BJ (cell line): Measurements from ENCODE around the gene WNT3. TPM values are rescaled to one million over a fixed set of nuclear protein-coding genes. Genes with fewer than 3 reads are reported as not detected.

Experiments used
- CTCF ChIA-PET: fragments of 350-600 bp; formaldehyde crosslinking; extraction: SDS; loops from one replicate; lab custom pipeline; 2021; ENCODE audit warnings: antibody characterized with exemption, inconsistent platforms; lab: Yijun Ruan, JAX
- POLR2A ChIA-PET: fragments of 300-600 bp; sonication (Branson Sonifier 250); formaldehyde crosslinking; extraction: SDS; loops from one replicate; lab custom pipeline; 2021; ENCODE audit warnings: antibody characterized with exemption; lab: Charles Lee
- DNase-seq: peaks from one replicate; pipeline ENCODE4 v3.0.0-alpha.2; 2011; ENCODE audit warnings: low read depth
- H3K27me3 ChIP-seq: 2 replicates; pipeline ENCODE4 v1.6.0; 2011; ENCODE audit warnings: low read length; ENCODE audit not compliant: control insufficient read depth, insufficient read depth
- H3K36me3 ChIP-seq: 2 replicates; pipeline ENCODE4 v1.5.1; 2011; ENCODE audit warnings: low read length; ENCODE audit not compliant: control insufficient read depth, insufficient read depth
- H3K4me3 ChIP-seq: 2 replicates; pipeline ENCODE4 v1.5.1; 2011; ENCODE audit warnings: low read depth, mild to moderate bottlenecking, control low read depth, low read length
- CTCF ChIP-seq: IDR thresholded peaks from 2 replicates; pipeline ENCODE4 v1.5.1; 2011; ENCODE audit warnings: low read depth, mild to moderate bottlenecking, control low read depth, inconsistent platforms, low read length, moderate library complexity; ENCODE audit not compliant: insufficient read depth
- polyA plus RNA-seq: library from polyadenylated mRNA; depleted of rRNA; stranded (reverse); fragments of >200 nt; gene quantifications from 2 replicates; pipeline ENCODE4 v1.2.3, GENCODE V29; 2011

The WNT3 gene
- polyA plus RNA-seq, 1 experiment = 2.8 TPM

- DNase-seq = no peak
- H3K27me3 ChIP-seq = peaks cover 52% of the 10 kb centered on the region
These were observed 4.0 kb upstream of the WNT3 start for GRCh38 chr17:46822388-46822921.

GRCh38 chr17:46821482-46822387 lies 3.2 kb upstream of the WNT3 start:
- ChIA-PET POLR2A (no interaction called here), CTCF (interaction anchor here (1.2 to 7.5 kb wide), 6 partner anchors 8 to 96 kb away, joined by 3 to 74 read pairs (median 6); no protein-coding TSS in a partner anchor)

More at GRCh38 chr17:46822388-46822921, 4.0 kb upstream of the WNT3 start:
- CTCF ChIA-PET = interaction anchor here (0.8 to 7.5 kb wide), 7 partner anchors 9 to 97 kb away, joined by 3 to 74 read pairs (median 5); no protein-coding TSS in a partner anchor
- H3K36me3 ChIP-seq = no peaks in the 10 kb centered on the region
- H3K4me3 ChIP-seq = no peak overlapping the region
- TF ChIP-seq CTCF = peak; percentile 77
- POLR2A ChIA-PET = no interaction called here

GRCh38 chr17:46820592-46821450 lies 2.3 kb upstream of the WNT3 start:
- no peak for TF ChIP-seq CTCF
- no peaks in the 10 kb centered on the region for H3K36me3 ChIP-seq
- H3K4me3 ChIP-seq = no peak overlapping the region
- ChIA-PET POLR2A (no interaction called here), CTCF (interaction anchor here (1.2 to 7.5 kb wide), 2 partner anchors 13 to 22 kb away, joined by 3 to 74 read pairs; no protein-coding TSS in a partner anchor)
- peaks cover 57% of the 10 kb centered on the region for H3K27me3 ChIP-seq
- no peak for DNase-seq

More at GRCh38 chr17:46821482-46822387, 3.2 kb upstream of the WNT3 start:
- DNase-seq = no peak
- Histone ChIP-seq H3K27me3 (peaks cover 59% of the 10 kb centered on the region), H3K4me3 (no peak overlapping the region), H3K36me3 (no peaks in the 10 kb centered on the region)
- no peak for TF ChIP-seq CTCF

GRCh38 chr17:46819906-46820351 lies 1.4 kb upstream of the WNT3 start:
- ChIA-PET POLR2A (no interaction called here), CTCF (interaction anchor here (0.9 kb wide), 1 partner anchor 9 kb away, joined by 3 read pairs; no protein-coding TSS in a partner anchor)
- H3K4me3 ChIP-seq = no peak overlapping the region
- no peak for DNase-seq
- H3K27me3 ChIP-seq = peaks cover 59% of the 10 kb centered on the region
- TF ChIP-seq CTCF = no peak
- no peaks in the 10 kb centered on the region for H3K36me3 ChIP-seq
